IMR-90 (cell line): ENCODE data around the gene AK1. TPM values are rescaled to one million over a fixed set of nuclear protein-coding genes. Genes with fewer than 3 reads are reported as not detected.

Source experiments
- ATAC-seq: fragments of 200-7000 bp; cut with Tn5 transposase; 2 replicates; pipeline ENCODE4 v1.9.1; 2020; ENCODE audit warnings: low read depth, mild to moderate bottlenecking, moderate library complexity
- BruUV-seq: library from RNA; stranded (reverse); fragments of 400-500 nt; replicated peaks from 2 replicates; lab custom pipeline; 2021; lab: Mats Ljungman, UMichigan
- CTCF ChIA-PET: fragments of 300-600 bp; formaldehyde crosslinking; extraction: SDS; loops from one replicate; lab custom pipeline; 2021; ENCODE audit warnings: antibody characterized with exemption; lab: Yijun Ruan, JAX
- POLR2A ChIA-PET: fragments of 300-600 bp; sonication (Branson Sonifier 250); formaldehyde crosslinking; loops from one replicate; lab custom pipeline; 2022; ENCODE audit warnings: antibody characterized with exemption; ENCODE audit not compliant: unreplicated experiment; lab: Charles Lee
- DNase-seq: peaks from one replicate; pipeline ENCODE4 v3.0.0; 2013
- H2AFZ ChIP-seq: replicated peaks from 2 replicates; pipeline ENCODE3; 2013; ENCODE audit warnings: low read length, mild to moderate bottlenecking; ENCODE audit not compliant: poor library complexity
- H2AK5ac ChIP-seq: 2 replicates; pipeline ENCODE4 v1.6.1; 2013; ENCODE audit warnings: low read depth, low read length, inconsistent platforms
- H2AK9ac ChIP-seq: replicated peaks from 2 replicates; pipeline ENCODE3; 2013; ENCODE audit warnings: mild to moderate bottlenecking, low read depth, low read length, moderate library complexity; ENCODE audit not compliant: poor library complexity
- H2BK120ac ChIP-seq: 2 replicates; pipeline ENCODE4 v1.6.1; 2013; ENCODE audit warnings: low read depth, low read length, inconsistent platforms
- H2BK15ac ChIP-seq: 3 replicates; pipeline ENCODE4 v1.6.1; 2013; ENCODE audit warnings: low read depth, low read length, inconsistent platforms
- H2BK20ac ChIP-seq: 2 replicates; pipeline ENCODE4 v1.6.1; 2013; ENCODE audit warnings: low read depth, mild to moderate bottlenecking, inconsistent platforms, low read length, moderate library complexity
- H2BK5ac ChIP-seq: 2 replicates; pipeline ENCODE4 v1.6.1; 2013; ENCODE audit warnings: mild to moderate bottlenecking, low read depth, low read length, inconsistent platforms; ENCODE audit not compliant: poor library complexity, severe bottlenecking
- H3K14ac ChIP-seq: replicated peaks from 2 replicates; pipeline ENCODE4 v1.6.1; 2013; ENCODE audit warnings: low read depth, low read length, inconsistent platforms
- H3K18ac ChIP-seq: 2 replicates; pipeline ENCODE4 v1.6.1; 2013; ENCODE audit warnings: low read depth, low read length, control low read depth
- H3K23ac ChIP-seq: 2 replicates; pipeline ENCODE4 v1.6.1; 2013; ENCODE audit warnings: low read depth, low read length, inconsistent platforms
- H3K27ac ChIP-seq: 2 replicates; pipeline ENCODE4 v1.5.1; 2013; ENCODE audit warnings: mild to moderate bottlenecking, control low read depth, low read length; ENCODE audit not compliant: insufficient read depth
- H3K27me3 ChIP-seq: 2 replicates; pipeline ENCODE4 v1.6.1; 2013; ENCODE audit warnings: low read length; ENCODE audit not compliant: control insufficient read depth, insufficient read depth
- H3K36me3 ChIP-seq: 2 replicates; pipeline ENCODE4 v1.6.1; 2013; ENCODE audit warnings: low read length, mixed read lengths; ENCODE audit not compliant: control insufficient read depth, insufficient read depth
- H3K4ac ChIP-seq: 2 replicates; pipeline ENCODE4 v1.6.1; 2013; ENCODE audit warnings: low read depth, low read length, inconsistent platforms
- H3K4me1 ChIP-seq: 2 replicates; pipeline ENCODE4 v1.6.1; 2013; ENCODE audit warnings: low read length, mixed read lengths; ENCODE audit not compliant: control insufficient read depth, insufficient read depth
- H3K4me2 ChIP-seq: 2 replicates; pipeline ENCODE4 v1.6.1; 2013; ENCODE audit warnings: low read depth, mild to moderate bottlenecking, control low read depth, low read length, moderate library complexity
- H3K4me3 ChIP-seq: 2 replicates; pipeline ENCODE4 v1.5.1; 2013; ENCODE audit warnings: low read depth, mild to moderate bottlenecking, control low read depth, low read length, moderate library complexity; ENCODE audit not compliant: insufficient read depth
- H3K56ac ChIP-seq: 2 replicates; pipeline ENCODE4 v1.6.1; 2013; ENCODE audit warnings: low read length, inconsistent platforms; ENCODE audit not compliant: insufficient read depth; ENCODE audit errors: extremely low read depth
- H3K79me1 ChIP-seq, 2 experiments: 2 replicates each; pipeline ENCODE4 v1.6.1; 2013; ENCODE audit warnings: low read length in 2 of 2, inconsistent platforms in 1 of 2, low read depth in 1 of 2
- H3K9ac ChIP-seq: 2 replicates; pipeline ENCODE4 v1.6.1; 2013; ENCODE audit warnings: low read depth, low read length, control low read depth
- H3K9me1 ChIP-seq: 2 replicates; pipeline ENCODE4 v1.6.1; 2013; ENCODE audit warnings: low read length, inconsistent platforms; ENCODE audit not compliant: insufficient read depth
- H3K9me3 ChIP-seq: 2 replicates; pipeline ENCODE4 v1.6.1; 2013; ENCODE audit warnings: low read length; ENCODE audit not compliant: control insufficient read depth, insufficient read depth
- H4K20me1 ChIP-seq: 2 replicates; pipeline ENCODE4 v1.6.1; 2013; ENCODE audit warnings: low read length, inconsistent platforms; ENCODE audit not compliant: insufficient read depth
- H4K5ac ChIP-seq: 2 replicates; pipeline ENCODE4 v1.6.1; 2013; ENCODE audit warnings: mild to moderate bottlenecking, low read depth, low read length, control low read depth
- H4K8ac ChIP-seq, 2 experiments: 2 replicates each; pipeline ENCODE4 v1.6.1; 2013; ENCODE audit warnings: low read depth in 2 of 2, low read length in 2 of 2, control low read depth in 1 of 2, inconsistent platforms in 1 of 2
- H4K91ac ChIP-seq: 2 replicates; pipeline ENCODE4 v1.6.1; 2013; ENCODE audit warnings: low read depth, low read length, inconsistent platforms; ENCODE audit not compliant: insufficient read depth
- BHLHE40 ChIP-seq: fragments of 150-350 bp; IDR thresholded peaks from 2 replicates; pipeline ENCODE4 v1.6.1; 2016; ENCODE audit warnings: mild to moderate bottlenecking, low read depth, low read length
- CEBPB ChIP-seq: IDR thresholded peaks from 2 replicates; pipeline ENCODE4 v1.6.1; 2012; ENCODE audit warnings: low read depth, low read length, improper control_type of control experiment
- CHD1 ChIP-seq: IDR thresholded peaks from 2 replicates; pipeline ENCODE4 v1.6.1; 2012; ENCODE audit warnings: low read depth, low read length, improper control_type of control experiment
- FOS ChIP-seq: fragments of 150-350 bp; IDR thresholded peaks from 2 replicates; pipeline ENCODE4 v1.6.1; 2016; ENCODE audit warnings: low read depth, low read length
- MAFK ChIP-seq: IDR thresholded peaks from 2 replicates; pipeline ENCODE4 v1.6.1; 2012; ENCODE audit warnings: low read depth, low read length, improper control_type of control experiment
- MAZ ChIP-seq: IDR thresholded peaks from 2 replicates; pipeline ENCODE4 v1.6.1; 2012; ENCODE audit warnings: low read depth, mild to moderate bottlenecking, low read length, improper control_type of control experiment, moderate library complexity, borderline replicate concordance
- MXI1 ChIP-seq: IDR thresholded peaks from 2 replicates; pipeline ENCODE4 v1.6.1; 2012; ENCODE audit warnings: low read depth, mild to moderate bottlenecking, low read length, moderate library complexity, borderline replicate concordance
- NFE2L2 ChIP-seq: fragments of 150-350 bp; IDR thresholded peaks from 2 replicates; pipeline ENCODE4 v1.6.1; 2016; ENCODE audit warnings: low read depth, mild to moderate bottlenecking, low read length
- POLR2A ChIP-seq: IDR thresholded peaks from 2 replicates; pipeline ENCODE4 v1.6.1; 2012; ENCODE audit warnings: mild to moderate bottlenecking, low read depth, low read length
- RAD21 ChIP-seq: IDR thresholded peaks from 2 replicates; pipeline ENCODE4 v1.6.1; 2012; ENCODE audit warnings: low read length, improper control_type of control experiment
- RCOR1 ChIP-seq: IDR thresholded peaks from 2 replicates; pipeline ENCODE4 v1.6.1; 2012; ENCODE audit warnings: mild to moderate bottlenecking, low read length, improper control_type of control experiment; ENCODE audit not compliant: insufficient replicate concordance
- RFX5 ChIP-seq: IDR thresholded peaks from 2 replicates; pipeline ENCODE4 v1.8.0; 2012; ENCODE audit warnings: low read depth, mild to moderate bottlenecking, low read length, moderate library complexity
- SMC3 ChIP-seq: fragments of 150-350 bp; IDR thresholded peaks from 2 replicates; pipeline ENCODE4 v1.6.1; 2016; ENCODE audit warnings: low read depth, mild to moderate bottlenecking, antibody characterized with exemption, low read length, moderate library complexity
- WGBS, 2 experiments: methylation state at CpG; one replicate each; pipeline versions ENCODE4 v1.1.5 to v1.1.7; 2013; ENCODE audit warnings: missing lambda C conversion rate in 2 of 2; ENCODE audit not compliant: insufficient read length in 1 of 2; ENCODE audit errors: extremely low coverage in 2 of 2; 5-methylcytosine and 5-hydroxymethylcytosine counted together
- dilution Hi-C: fragments of 300-500 bp; cut with HindIII; formaldehyde crosslinking; loops from one replicate; pipeline ENCODE4 v1.14.3; 2018; ENCODE audit warnings: low sequenced_read_pairs; ENCODE audit not compliant: unreplicated experiment
- in situ Hi-C: fragments of 300-500 bp; cut with MboI; formaldehyde crosslinking; loops from 3 replicates; pipeline ENCODE4 v1.14.3; 2019; ENCODE audit warnings: low sequenced_read_pairs, inconsistent platforms, mixed read lengths
- intact Hi-C: fragments of 100-400 bp; cut with micrococcal nuclease; formaldehyde crosslinking; loops from 2 replicates; pipeline ENCODE4 v1.10.0; 2022
- polyA plus RNA-seq, 3 experiments: library from polyadenylated mRNA; depleted of rRNA; stranded (reverse); fragments of >200 nt; gene quantifications; 2 replicates each; pipeline ENCODE4 v1.2.3, GENCODE V29; 2012; ENCODE audit warnings: low replicate concordance in 1 of 3
- total RNA-seq: library from RNA; depleted of rRNA; stranded (reverse); fragments of >200 nt; gene quantifications from 2 replicates; pipeline ENCODE4 v1.2.3, GENCODE V29; 2012
- TF ChIP-seq, protein P1 (sequence below): conservative IDR thresholded peaks from 2 replicates; pipeline ENCODE4 v1.5.1; 2012; ENCODE audit warnings: mild to moderate bottlenecking, low read depth, low read length, improper control_type of control experiment
- TF ChIP-seq, protein P2 (sequence below): fragments of 150-350 bp; IDR thresholded peaks from 2 replicates; pipeline ENCODE4 v1.6.1; 2017; ENCODE audit warnings: mild to moderate bottlenecking, antibody characterized with exemption, low read length, low read depth
- TF ChIP-seq, protein P3 (sequence below): fragments of 150-350 bp; IDR thresholded peaks from 2 replicates; pipeline ENCODE4 v1.6.1; 2016; ENCODE audit warnings: low read depth, mild to moderate bottlenecking, low read length, moderate library complexity, borderline replicate concordance

Gene AK1
- total and polyA plus RNA-seq, 2 of the 4 experiments (the other 2 are of a cell fraction): 44.8 to 119 TPM

DNA sequence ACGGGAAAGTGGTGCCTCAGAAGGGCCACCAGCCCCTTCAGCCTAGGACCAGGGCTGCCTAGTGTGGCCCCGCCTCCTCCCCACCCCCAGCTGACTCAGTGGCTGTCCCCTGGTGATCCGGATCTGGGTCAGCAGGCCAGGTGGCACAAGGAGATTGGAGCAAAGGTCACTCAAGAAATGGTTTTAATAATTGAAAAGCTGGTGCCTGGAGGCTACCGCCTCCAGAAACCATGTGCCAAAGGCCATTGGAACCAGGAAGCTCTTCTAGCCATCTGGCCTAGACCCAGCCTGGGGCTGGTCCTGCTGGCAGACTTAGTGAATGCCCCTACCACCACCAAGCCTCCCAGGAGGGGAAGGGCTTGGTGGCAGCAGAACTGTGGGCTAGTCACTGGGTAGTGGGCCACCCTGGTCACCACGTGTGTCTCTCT lies 37.9 kb upstream of the AK1 start:
- WGBS, 2 experiments: 50% methylated on average over 2 of the region's 5 CpGs; no CpG with 5 or more reads in 1 of the 2 experiments
- no peak overlapping the region for H3K18ac ChIP-seq
- H2BK5ac ChIP-seq: no peak overlapping the region
- no peaks in the 10 kb centered on the region for H3K9me3 ChIP-seq
- H2AK9ac ChIP-seq: peak overlapping the region; percentile 35
- no peak overlapping the region for H2AK5ac ChIP-seq
- H4K5ac ChIP-seq: no peak overlapping the region
- peaks cover 4 to 34% of the 10 kb centered on the region in 2 experiments for H3K79me1 ChIP-seq
- ChIA-PET POLR2A (no interaction called here), CTCF (no interaction called here)
- DNase-seq: no peak
- no peak overlapping the region for H2BK120ac ChIP-seq
- no peak for ATAC-seq
- intact Hi-C loops (loop anchor here (5.0 to 10.0 kb wide), 3 partner anchors 78 to 301 kb away; partner anchors contain the start of genes FPGS and STXBP1), dilution Hi-C loops (no loop called here), in situ Hi-C loops (no loop called here)
- no peak overlapping the region for H3K4me2 ChIP-seq
- H3K14ac ChIP-seq: no peak overlapping the region
- H4K91ac ChIP-seq: no peak overlapping the region
- peak overlapping the region; percentile 5 for H2AFZ ChIP-seq
- peaks cover 18% of the 10 kb centered on the region for H3K36me3 ChIP-seq
- H4K20me1 ChIP-seq: peaks cover 7% of the 10 kb centered on the region; the same call in 1 of the 2 replicates
- H3K4me3 ChIP-seq: no peak overlapping the region
- peaks cover 14% of the 10 kb centered on the region for H3K9me1 ChIP-seq
- peaks cover 27% of the 10 kb centered on the region for H3K4me1 ChIP-seq
- H3K9ac ChIP-seq: no peak overlapping the region
- H3K4ac ChIP-seq: no peak overlapping the region
- TF ChIP-seq POLR2A (no peak), MAZ (no peak), SMC3 (no peak), RAD21 (no peak), MAFK (no peak), CHD1 (no peak), NFE2L2 (no peak), FOS (no peak), RCOR1 (no peak), RFX5 (no peak), BHLHE40 (no peak), MXI1 (no peak), CEBPB (no peak)
- TF ChIP-seq, protein P1, sequence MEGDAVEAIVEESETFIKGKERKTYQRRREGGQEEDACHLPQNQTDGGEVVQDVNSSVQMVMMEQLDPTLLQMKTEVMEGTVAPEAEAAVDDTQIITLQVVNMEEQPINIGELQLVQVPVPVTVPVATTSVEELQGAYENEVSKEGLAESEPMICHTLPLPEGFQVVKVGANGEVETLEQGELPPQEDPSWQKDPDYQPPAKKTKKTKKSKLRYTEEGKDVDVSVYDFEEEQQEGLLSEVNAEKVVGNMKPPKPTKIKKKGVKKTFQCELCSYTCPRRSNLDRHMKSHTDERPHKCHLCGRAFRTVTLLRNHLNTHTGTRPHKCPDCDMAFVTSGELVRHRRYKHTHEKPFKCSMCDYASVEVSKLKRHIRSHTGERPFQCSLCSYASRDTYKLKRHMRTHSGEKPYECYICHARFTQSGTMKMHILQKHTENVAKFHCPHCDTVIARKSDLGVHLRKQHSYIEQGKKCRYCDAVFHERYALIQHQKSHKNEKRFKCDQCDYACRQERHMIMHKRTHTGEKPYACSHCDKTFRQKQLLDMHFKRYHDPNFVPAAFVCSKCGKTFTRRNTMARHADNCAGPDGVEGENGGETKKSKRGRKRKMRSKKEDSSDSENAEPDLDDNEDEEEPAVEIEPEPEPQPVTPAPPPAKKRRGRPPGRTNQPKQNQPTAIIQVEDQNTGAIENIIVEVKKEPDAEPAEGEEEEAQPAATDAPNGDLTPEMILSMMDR: no peak
- TF ChIP-seq, protein P2, sequence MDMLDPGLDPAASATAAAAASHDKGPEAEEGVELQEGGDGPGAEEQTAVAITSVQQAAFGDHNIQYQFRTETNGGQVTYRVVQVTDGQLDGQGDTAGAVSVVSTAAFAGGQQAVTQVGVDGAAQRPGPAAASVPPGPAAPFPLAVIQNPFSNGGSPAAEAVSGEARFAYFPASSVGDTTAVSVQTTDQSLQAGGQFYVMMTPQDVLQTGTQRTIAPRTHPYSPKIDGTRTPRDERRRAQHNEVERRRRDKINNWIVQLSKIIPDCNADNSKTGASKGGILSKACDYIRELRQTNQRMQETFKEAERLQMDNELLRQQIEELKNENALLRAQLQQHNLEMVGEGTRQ: no peak
- TF ChIP-seq, protein P3, sequence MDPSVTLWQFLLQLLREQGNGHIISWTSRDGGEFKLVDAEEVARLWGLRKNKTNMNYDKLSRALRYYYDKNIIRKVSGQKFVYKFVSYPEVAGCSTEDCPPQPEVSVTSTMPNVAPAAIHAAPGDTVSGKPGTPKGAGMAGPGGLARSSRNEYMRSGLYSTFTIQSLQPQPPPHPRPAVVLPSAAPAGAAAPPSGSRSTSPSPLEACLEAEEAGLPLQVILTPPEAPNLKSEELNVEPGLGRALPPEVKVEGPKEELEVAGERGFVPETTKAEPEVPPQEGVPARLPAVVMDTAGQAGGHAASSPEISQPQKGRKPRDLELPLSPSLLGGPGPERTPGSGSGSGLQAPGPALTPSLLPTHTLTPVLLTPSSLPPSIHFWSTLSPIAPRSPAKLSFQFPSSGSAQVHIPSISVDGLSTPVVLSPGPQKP: no peak
- no peak overlapping the region for H3K27ac ChIP-seq
- BruUV-seq: no TSS peak
- H3K56ac ChIP-seq: no peak overlapping the region
- no peak overlapping the region for H2BK15ac ChIP-seq
- H3K27me3 ChIP-seq: no peaks in the 10 kb centered on the region
- H3K23ac ChIP-seq: no peak overlapping the region
- H2BK20ac ChIP-seq: no peak overlapping the region
- H4K8ac ChIP-seq: no peak overlapping the region
